HG02870 (cell line): ENCODE results near the gene FAHD1.

ENCODE experiments used
- ATAC-seq: cut with Tn5 transposase; IDR thresholded peaks from one replicate; pipeline ENCODE4 v1.9.1; 2021; ENCODE audit warnings: mild to moderate bottlenecking, moderate library complexity; ENCODE audit not compliant: unreplicated experiment

Gene FAHD1

GRCh38 chr16:1816396-1817275 lies 10.4 kb upstream of the FAHD1 start:
- ATAC-seq: no peak

GRCh38 chr16:1817276-1817589 lies 9.8 kb upstream of the FAHD1 start:
- ATAC-seq: no peak

DNA sequence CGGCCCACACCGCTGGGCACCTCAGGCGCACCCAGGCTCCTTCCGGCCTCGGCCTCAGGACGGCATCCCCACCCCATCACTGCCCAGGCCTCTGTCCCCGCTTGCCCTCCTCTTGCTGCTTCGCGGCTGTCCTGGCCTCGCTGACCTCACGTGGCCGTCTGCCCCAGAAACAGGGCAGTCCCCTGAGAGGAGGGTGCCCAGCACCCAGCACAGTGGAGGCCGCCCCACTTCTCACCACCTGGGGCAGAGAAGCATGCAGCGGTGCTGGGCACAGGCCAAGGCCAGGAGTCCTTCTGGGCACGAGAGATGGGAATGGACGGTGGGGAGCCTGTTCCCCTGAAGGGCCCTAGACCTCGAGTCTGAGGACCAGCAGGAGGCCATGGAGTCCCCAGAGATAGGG lies 9.3 kb upstream of the FAHD1 start:
- no peak for ATAC-seq

DNA sequence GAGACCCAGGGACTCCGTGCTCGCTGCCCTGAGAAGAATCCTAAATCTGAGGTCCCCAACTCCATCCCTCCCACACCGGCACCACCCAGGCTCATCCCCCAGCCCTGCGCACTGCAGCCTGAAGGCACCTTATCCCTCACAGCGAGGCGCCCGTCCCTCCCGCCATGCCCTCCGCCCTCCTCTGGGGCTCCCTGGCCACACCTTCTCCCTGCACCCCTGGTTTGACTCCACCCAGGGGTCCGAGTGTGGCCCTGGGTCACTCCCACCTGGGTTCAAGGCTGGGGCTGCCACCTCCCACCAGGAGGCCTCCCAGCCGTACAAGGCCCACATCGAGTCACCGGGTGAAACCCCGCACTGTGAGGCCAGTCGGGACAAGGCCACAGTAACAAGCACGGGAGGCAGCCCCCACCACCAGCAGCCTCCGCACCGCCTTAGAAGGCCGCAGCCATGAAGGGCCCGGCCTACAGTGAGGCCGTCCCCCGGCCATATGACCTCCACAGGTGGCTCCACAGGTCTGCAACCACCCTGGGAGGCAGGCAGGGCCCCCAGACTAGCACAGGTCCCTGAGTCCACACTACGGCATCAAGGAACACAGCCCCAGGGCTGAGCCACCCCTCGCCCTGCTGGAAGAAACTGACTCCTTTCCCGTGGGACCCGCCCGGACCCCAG lies 8.7 kb upstream of the FAHD1 start:
- no peak for ATAC-seq

- no peak for ATAC-seq
Observed at GRCh38 chr16:1818873-1819525, 8.0 kb upstream of the FAHD1 start.

GRCh38 chr16:1819611-1820010 lies 7.4 kb upstream of the FAHD1 start:
- no peak for ATAC-seq

DNA sequence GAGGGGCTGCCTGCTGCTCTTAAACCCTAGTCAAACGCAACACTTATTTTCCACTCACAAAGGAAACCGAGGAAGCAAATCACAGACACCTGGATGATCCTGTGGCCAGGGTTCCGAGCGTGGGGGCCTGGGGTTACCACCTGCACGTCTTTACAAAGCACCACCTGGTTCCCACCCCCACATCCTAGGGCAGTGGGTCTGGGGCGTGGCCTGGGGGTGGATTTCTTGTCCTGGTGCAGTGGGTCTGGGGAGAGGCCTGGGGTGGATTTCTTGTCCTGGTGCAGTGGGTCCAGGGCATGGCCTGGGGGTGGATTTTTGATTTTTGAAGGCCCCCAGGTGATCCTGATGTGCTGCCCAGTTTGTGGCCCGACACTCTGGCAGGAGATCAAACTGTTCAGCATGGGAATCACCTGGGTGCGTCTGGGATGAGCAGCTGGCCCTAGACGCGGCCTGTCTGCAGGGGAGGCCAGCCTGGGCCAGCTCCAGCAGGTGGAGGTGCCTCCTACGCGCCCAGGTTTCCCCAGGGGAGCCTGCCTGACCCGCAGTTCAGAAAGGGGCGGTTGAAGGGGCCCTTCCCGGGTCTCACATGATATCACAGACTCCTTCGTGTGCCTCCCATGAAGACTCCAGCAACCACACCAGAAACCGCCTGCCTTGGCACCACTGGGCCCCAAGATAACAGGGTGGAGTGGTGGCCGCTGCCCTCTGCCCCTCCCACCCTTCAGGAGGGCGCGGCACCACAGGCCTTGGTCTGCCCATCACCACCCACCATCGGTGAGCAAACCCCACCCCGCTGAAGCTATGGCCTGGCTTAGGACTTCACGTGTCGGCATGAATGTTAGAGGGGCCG lies 6.7 kb upstream of the FAHD1 start:
- ATAC-seq: no peak

GRCh38 chr16:1820946-1821290 lies 6.1 kb upstream of the FAHD1 start:
- no peak for ATAC-seq

DNA sequence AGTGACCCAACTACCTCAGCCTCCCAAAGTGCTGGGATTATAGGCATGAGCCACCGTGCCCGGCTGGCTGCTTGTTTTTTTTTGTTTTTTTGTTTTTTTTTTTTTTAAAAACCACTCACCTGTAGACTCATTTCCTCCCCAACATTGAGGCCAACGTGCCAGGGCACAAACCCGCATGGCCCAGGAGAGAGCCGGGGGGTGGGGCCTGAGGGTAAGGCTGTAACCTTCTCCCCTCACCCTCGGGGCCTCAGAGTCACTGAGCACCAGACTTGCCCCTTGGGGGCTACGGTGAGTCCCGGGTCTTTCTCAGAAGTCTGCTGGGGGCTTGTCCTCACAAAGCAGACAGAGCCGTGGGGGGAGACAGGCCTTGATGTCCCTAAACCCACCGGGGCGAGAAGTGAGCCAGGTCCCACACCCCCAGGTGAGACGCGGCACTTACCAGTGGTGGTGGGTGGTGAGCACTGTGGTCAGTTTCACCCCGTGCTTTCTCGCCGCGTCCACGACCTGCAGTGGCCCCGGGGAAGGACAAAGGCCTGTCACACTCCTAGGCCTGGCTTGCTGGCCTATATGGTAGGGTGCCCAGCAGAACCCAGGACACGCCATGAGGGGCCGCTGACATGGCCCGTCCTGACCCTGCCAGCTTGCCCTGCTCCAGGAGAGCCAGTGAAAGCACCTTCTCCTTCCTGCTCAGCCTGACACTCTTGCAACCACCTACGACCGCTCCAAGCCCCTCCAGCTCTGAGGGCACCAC lies 5.0 kb upstream of the FAHD1 start:
- no peak for ATAC-seq

GRCh38 chr16:1822801-1823200 lies 4.2 kb upstream of the FAHD1 start:
- no peak for ATAC-seq

DNA sequence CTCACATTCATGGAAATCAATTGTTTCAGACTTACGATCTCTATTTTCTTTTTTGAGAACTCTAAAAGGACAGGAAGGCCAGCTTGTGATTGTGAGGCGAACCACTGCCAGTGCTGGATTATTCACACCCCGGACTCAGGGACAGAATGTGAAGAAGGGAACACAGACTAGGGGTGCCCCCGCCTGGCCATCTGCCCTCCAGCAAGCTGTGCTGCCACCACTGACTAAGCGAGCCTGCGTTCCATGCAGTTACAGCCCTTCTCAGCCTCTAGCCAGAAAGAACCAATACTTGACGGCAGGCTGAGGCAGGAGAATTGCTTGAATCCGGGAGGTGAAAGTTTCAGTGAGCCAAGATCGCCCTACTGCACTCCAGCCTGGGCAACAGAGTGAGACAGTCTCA lies 3.2 kb upstream of the FAHD1 start:
- ATAC-seq: no peak

GRCh38 chr16:1825381-1825863 lies 1.6 kb upstream of the FAHD1 start:
- ATAC-seq: no peak

- peak; percentile 45 for ATAC-seq
Observed at GRCh38 chr16:1825864-1826690, 929 bp upstream of the FAHD1 start.

DNA sequence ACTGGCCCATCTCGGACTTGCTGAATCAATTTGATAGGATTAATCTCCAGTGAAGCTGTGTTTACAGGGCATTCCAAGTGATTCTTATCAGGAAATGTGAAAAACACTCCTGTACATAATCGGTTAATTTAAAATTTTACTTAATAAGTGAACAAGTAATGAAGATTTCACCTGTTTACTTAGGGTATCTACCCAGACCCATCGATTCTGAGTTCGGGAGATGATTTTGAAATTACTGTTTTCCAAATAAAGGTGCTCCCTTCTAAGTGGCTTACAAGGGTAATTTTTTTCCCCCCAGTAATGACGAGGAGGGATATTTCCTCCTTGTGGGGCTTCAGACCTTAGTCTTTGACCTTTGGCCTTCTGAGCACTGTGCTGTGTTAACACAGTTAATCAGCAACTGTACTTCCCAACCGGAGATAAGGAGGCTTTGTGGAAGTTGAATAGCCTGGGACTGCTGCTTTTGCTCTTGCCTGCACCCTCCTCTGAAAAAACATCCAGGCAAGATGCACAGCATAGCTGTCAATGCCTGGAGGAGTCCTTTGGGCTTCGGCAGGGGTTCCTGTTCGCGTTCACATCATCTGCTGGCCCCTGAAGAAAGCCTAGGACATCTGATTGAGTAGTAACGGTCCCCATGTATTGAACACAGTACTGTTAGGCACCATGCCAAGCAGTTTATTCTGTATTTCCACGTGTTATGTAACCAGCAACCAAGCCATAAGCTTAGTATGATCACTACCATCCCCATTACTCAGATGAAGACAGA lies 1.8 kb downstream of the FAHD1 start:
- no peak for ATAC-seq

DNA sequence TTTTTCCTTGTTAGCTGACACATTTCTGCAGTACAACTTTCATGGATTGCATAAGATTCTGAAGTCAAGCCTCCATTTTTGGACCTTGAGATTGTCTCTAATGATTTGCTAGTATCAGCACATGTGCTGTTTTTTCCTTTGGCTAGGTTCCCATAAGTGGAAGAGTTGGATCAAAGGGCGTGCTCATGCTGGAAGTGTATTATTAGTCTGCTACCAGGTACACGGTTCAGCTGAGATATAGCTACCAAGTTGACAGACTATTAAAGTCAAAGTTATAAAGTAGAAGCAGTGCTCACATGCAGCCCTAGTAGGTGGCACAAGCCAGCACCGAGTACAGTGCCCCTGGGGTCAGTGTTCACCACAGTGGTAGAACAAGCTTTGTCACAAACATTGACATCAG lies 3.2 kb downstream of the FAHD1 start:
- no peak for ATAC-seq

DNA sequence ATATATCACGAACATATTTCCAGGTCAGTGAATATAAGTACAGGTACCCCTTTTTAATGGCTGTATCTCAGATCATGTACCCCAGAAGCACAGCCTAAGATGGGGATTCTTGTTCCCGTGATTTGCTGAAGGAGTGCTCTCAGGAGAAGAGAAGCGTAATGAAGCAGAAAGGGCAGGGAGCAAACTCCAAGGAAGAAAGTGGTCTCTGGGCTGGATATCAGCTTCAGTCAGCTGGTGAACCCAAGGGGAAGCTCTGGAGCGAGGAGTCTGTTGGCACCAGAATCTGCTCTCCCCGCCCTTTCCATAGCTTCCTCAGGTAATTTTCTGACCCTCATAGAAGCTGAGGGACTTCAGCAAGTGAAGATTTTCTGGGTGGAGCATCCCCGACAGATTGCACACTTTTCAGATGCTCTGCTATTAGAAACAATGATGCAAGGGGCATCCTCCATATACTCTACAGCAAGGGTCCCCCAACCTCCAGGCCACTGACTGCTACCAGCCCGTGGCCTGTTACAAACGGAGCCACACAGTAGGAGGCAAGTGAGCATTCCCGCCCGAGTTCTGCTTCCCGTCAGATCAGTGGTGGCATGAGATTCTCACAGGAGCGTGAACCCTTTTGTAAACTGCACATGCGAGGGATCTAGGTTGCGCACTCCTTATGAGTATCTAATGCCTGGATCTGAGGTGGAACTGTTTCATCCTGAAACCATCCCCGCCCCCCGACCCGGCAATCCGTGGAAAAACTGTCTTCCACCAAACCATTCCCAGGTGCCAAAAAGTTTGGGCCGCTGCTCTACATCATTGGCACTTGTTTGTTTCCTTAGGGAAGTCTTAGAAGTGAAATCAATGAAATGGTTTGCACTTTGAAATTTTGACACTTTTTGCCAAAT lies 4.4 kb downstream of the FAHD1 start:
- no peak for ATAC-seq

DNA sequence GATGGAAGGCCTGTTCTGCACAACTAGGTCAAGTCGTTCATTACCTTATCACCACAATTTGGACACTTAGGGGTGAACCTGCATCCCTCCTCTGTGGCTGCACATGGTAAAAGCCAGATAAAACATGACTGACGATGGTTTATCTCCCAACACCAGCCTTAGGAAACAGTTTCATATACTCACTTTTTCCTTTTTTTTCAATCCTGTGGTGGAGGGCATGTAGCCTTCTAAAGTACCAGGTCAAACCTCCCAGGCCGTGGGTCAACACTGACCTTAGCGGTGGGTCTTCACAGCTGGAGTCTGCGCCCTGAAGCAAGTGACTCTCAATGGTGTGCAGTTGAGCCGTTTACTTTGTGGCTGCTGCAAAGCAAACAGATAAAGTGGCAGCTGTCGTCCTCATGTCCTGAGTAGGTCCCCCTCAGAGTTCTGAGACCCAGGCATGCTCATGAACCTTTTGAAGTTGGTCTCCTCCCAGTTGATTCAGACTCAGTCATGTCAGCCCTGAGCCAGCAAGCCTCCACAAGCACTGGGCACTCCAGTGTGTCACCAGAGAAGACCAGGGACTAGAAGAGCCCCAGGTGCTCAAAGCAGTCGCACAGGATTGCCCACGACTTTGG lies 5.9 kb downstream of the FAHD1 start:
- ATAC-seq: no peak
